Keratinocyte (primary cell): Measurements from ENCODE around the gene GJB6. TPM values are rescaled to one million over a fixed set of nuclear protein-coding genes. Genes with fewer than 3 reads are reported as not detected.

Source experiments
- DNase-seq: peaks from one replicate; pipeline ENCODE4 v3.0.0-alpha.2; 2011; ENCODE audit warnings: low read depth, missing footprints, low spot score
- FAIRE-seq: peaks from 2 replicates; lab custom pipeline; 2011; peaks lifted over from hg19 to GRCh38; lab: Jason Lieb, UNC
- H2AFZ ChIP-seq: 2 replicates; pipeline ENCODE4 v1.6.0; 2012; ENCODE audit warnings: low read length, control low read depth, inconsistent platforms; ENCODE audit not compliant: control insufficient read depth
- H3K27ac ChIP-seq: 2 replicates; pipeline ENCODE4 v1.5.1; 2011; ENCODE audit warnings: low read length; ENCODE audit not compliant: control insufficient read depth, insufficient read depth
- H3K27me3 ChIP-seq: 3 replicates; pipeline ENCODE4 v1.6.0; 2011; ENCODE audit warnings: low read length; ENCODE audit not compliant: control insufficient read depth, insufficient read depth; ENCODE audit errors: extremely low read depth
- H3K36me3 ChIP-seq, 2 experiments: 2 replicates in 1 of 2; 3 replicates in 1 of 2; pipeline ENCODE4 v1.5.1; 2011; ENCODE audit warnings: low read length in 2 of 2, mild to moderate bottlenecking in 1 of 2; ENCODE audit not compliant: control insufficient read depth in 2 of 2, insufficient read depth in 2 of 2; ENCODE audit errors: extremely low read depth in 1 of 2
- H3K4me1 ChIP-seq: 3 replicates; pipeline ENCODE4 v1.5.1; 2011; ENCODE audit warnings: low read length; ENCODE audit not compliant: control insufficient read depth, insufficient read depth; ENCODE audit errors: extremely low read depth
- H3K4me2 ChIP-seq: 3 replicates; pipeline ENCODE4 v1.6.0; 2011; ENCODE audit warnings: low read depth, low read length; ENCODE audit not compliant: control insufficient read depth, insufficient read depth; ENCODE audit errors: extremely low read depth
- H3K4me3 ChIP-seq, 3 experiments: fragments of 200-600 bp in 1 of 3; sonication (generic) in 1 of 3; 2 replicates in 2 of 3; 3 replicates in 1 of 3; pipeline ENCODE4 v1.5.1; 2011 to 2016; ENCODE audit warnings: low read length in 3 of 3, mild to moderate bottlenecking in 3 of 3, control low read depth in 2 of 3, inconsistent platforms in 1 of 3, low read depth in 1 of 3, mixed read lengths in 1 of 3, mixed run types in 1 of 3, moderate library complexity in 1 of 3; ENCODE audit not compliant: control insufficient read depth in 2 of 3, insufficient read depth in 2 of 3; ENCODE audit errors: extremely low read depth in 1 of 3
- H3K79me2 ChIP-seq: 2 replicates; pipeline ENCODE4 v1.6.0; 2012; ENCODE audit warnings: low read length; ENCODE audit not compliant: control insufficient read depth, insufficient read depth
- H3K9ac ChIP-seq: 3 replicates; pipeline ENCODE4 v1.6.0; 2011; ENCODE audit warnings: low read length; ENCODE audit not compliant: control insufficient read depth, insufficient read depth; ENCODE audit errors: extremely low read depth
- H3K9me1 ChIP-seq: 3 replicates; pipeline ENCODE4 v1.6.0; 2011; ENCODE audit warnings: low read length; ENCODE audit not compliant: control insufficient read depth, insufficient read depth; ENCODE audit errors: extremely low read depth
- H3K9me3 ChIP-seq: 2 replicates; pipeline ENCODE4 v1.5.1; 2012; ENCODE audit warnings: low read depth, low read length; ENCODE audit not compliant: control insufficient read depth
- H4K20me1 ChIP-seq: 3 replicates; pipeline ENCODE4 v1.6.0; 2011; ENCODE audit warnings: low read length; ENCODE audit not compliant: control insufficient read depth, insufficient read depth; ENCODE audit errors: extremely low read depth
- EZH2 ChIP-seq: IDR thresholded peaks from one replicate; pipeline ENCODE4 v1.6.1; 2012; ENCODE audit warnings: inconsistent platforms, mild to moderate bottlenecking, low read length, moderate library complexity
- dilution Hi-C: fragments of 300-500 bp; cut with MboI; formaldehyde crosslinking; loops from one replicate; pipeline ENCODE4 v1.7.0; 2020; ENCODE audit warnings: low sequenced_read_pairs; ENCODE audit not compliant: extremely low pct_ligation_motif_present
- polyA plus RNA-seq, 5 experiments: library from polyadenylated mRNA; depleted of rRNA in 3 of 5; stranded (reverse) in 3 of 5; stranded (forward) in 1 of 5; unstranded in 1 of 5; fragments of >200 nt; gene quantifications; 1 replicate in 1 of 5; 2 replicates in 3 of 5; 3 replicates in 1 of 5; pipeline versions ENCODE4 v1.2.1 to v1.2.3, GENCODE V29; 2011 to 2012; ENCODE audit warnings: missing spikeins in 2 of 5, low read depth in 1 of 5, low replicate concordance in 1 of 5
- TF ChIP-seq, protein P1 (sequence below), 3 experiments: IDR thresholded peaks in 1 of 3; conservative IDR thresholded peaks in 1 of 3; optimal IDR thresholded peaks in 1 of 3; 2 replicates in 2 of 3; 3 replicates in 1 of 3; pipeline versions ENCODE3 to v1.5.1; 2011; ENCODE audit warnings: low read length in 3 of 3, mild to moderate bottlenecking in 3 of 3, moderate library complexity in 2 of 3, control low read depth in 1 of 3, inconsistent platforms in 1 of 3; ENCODE audit not compliant: insufficient read depth in 2 of 3; ENCODE audit errors: extremely low read depth in 1 of 3

GJB6 gene
- polyA plus RNA-seq, 1 donor (not counting 4 experiments of a cell fraction or from before 2014, with no cell fraction given): 11.2 TPM

- Histone ChIP-seq H3K9ac (no peak overlapping the region), H3K36me3 (peaks cover 17 to 24% of the 10 kb centered on the region in 2 experiments), H3K4me1 (peaks cover 11% of the 10 kb centered on the region), H3K27me3 (no peaks in the 10 kb centered on the region), H3K9me3 (no peaks in the 10 kb centered on the region), H3K9me1 (no peaks in the 10 kb centered on the region), H3K79me2 (peaks cover 10% of the 10 kb centered on the region), H3K27ac (no peak overlapping the region), H3K4me3 (no peak overlapping the region), H2AFZ (no peak overlapping the region), H3K4me2 (no peak overlapping the region), H4K20me1 (no peaks in the 10 kb centered on the region)
- DNase-seq (no peak), FAIRE-seq (no peak)
- dilution Hi-C loops: loop anchor here (25.0 kb wide), 2 partner anchors 202 to 302 kb away; no protein-coding TSS in a partner anchor
- TF ChIP-seq EZH2: no peak
- TF ChIP-seq, protein P1, sequence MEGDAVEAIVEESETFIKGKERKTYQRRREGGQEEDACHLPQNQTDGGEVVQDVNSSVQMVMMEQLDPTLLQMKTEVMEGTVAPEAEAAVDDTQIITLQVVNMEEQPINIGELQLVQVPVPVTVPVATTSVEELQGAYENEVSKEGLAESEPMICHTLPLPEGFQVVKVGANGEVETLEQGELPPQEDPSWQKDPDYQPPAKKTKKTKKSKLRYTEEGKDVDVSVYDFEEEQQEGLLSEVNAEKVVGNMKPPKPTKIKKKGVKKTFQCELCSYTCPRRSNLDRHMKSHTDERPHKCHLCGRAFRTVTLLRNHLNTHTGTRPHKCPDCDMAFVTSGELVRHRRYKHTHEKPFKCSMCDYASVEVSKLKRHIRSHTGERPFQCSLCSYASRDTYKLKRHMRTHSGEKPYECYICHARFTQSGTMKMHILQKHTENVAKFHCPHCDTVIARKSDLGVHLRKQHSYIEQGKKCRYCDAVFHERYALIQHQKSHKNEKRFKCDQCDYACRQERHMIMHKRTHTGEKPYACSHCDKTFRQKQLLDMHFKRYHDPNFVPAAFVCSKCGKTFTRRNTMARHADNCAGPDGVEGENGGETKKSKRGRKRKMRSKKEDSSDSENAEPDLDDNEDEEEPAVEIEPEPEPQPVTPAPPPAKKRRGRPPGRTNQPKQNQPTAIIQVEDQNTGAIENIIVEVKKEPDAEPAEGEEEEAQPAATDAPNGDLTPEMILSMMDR (optimal IDR thresholded peaks at IDR 0.05 in 1 of 3, IDR thresholded peaks at IDR 0.05 in 1 of 3, conservative IDR thresholded peaks at IDR 0.05 in 1 of 3; ENCODE audit: extremely low read depth in 1 of 3, insufficient read depth in 2 of 3, low read length in 3 of 3): no peak
Measured at GRCh38 chr13:20185366-20186056, 46.6 kb downstream of the GJB6 start.

DNA sequence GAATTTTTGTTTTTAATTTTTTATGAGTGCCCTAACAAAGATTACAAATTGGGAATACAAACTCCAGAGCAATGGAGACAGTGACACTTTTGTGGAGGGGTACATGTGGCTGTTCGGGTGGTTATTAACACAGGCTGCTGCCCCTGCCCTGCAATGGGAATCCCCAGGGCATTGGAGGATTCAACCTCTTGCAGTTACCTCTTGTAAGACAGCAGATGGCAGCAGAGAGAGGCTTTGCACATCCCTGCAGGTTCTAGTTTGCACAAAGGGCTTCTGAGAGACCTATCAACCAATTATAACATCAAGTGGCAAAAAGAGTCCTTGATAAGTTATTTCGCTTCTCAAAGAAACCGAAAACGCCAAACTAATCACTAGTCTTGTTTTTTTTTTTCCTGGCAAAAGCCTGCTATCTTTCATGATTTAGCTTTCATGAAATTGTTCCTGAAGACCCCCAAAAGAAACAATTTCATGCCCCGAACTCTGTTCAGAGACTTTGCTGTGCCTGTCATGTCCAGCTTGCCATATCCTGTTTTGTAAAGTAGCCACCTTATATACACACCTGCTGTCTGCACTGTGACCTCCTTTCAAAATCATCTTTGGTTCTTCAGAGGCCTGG, 49.8 kb downstream of the GJB6 start:
- H3K9ac ChIP-seq: no peak overlapping the region
- H3K4me3 ChIP-seq: no peak overlapping the region
- dilution Hi-C loops: loop anchor here (25.0 kb wide), 2 partner anchors 205 to 305 kb away; no protein-coding TSS in a partner anchor
- H3K36me3 ChIP-seq: peaks cover 2 to 3% of the 10 kb centered on the region in 2 experiments
- DNase-seq: no peak
- H3K79me2 ChIP-seq: no peaks in the 10 kb centered on the region
- no peak overlapping the region for H2AFZ ChIP-seq
- peak; percentile 95 for FAIRE-seq
- H3K4me1 ChIP-seq: peaks cover 3% of the 10 kb centered on the region
- H3K27me3 ChIP-seq: no peaks in the 10 kb centered on the region
- H3K9me3 ChIP-seq: no peaks in the 10 kb centered on the region
- no peak overlapping the region for H3K4me2 ChIP-seq
- no peak overlapping the region for H3K27ac ChIP-seq
- H3K9me1 ChIP-seq: no peaks in the 10 kb centered on the region
- H4K20me1 ChIP-seq: no peaks in the 10 kb centered on the region
- TF ChIP-seq, protein P1 (optimal IDR thresholded peaks at IDR 0.05 in 1 of 3, IDR thresholded peaks at IDR 0.05 in 1 of 3, conservative IDR thresholded peaks at IDR 0.05 in 1 of 3; ENCODE audit: extremely low read depth in 1 of 3, insufficient read depth in 2 of 3, low read length in 3 of 3): peak; percentile 82 to 88 (median 85)
- TF ChIP-seq EZH2: no peak
